Sigmoid colon (tissue), 7 donors: ENCODE data around the gene WASHC4. TPM values are rescaled to one million over a fixed set of nuclear protein-coding genes. Genes with fewer than 3 reads are reported as not detected.

Experiments used
- DNase-seq: peaks from one replicate; pipeline ENCODE4 v3.0.0-alpha.2; 2019
- H3K27ac ChIP-seq, 4 donors: fragments of 200-600 bp; sonication (generic); one replicate each; pipeline ENCODE4 v1.5.1; 2016 to 2019; ENCODE audit warnings: mild to moderate bottlenecking in 1 of 4
- H3K27me3 ChIP-seq, 3 donors: fragments of 200-600 bp; sonication (generic); one replicate each; pipeline ENCODE4 v1.5.1; 2019; ENCODE audit warnings: mild to moderate bottlenecking in 1 of 3
- H3K36me3 ChIP-seq, 4 donors: fragments of 200-600 bp; sonication (generic); one replicate each; pipeline ENCODE4 v1.5.1; 2016 to 2019
- H3K4me1 ChIP-seq, 4 donors: fragments of 200-600 bp; sonication (generic); one replicate each; pipeline ENCODE4 v1.5.1; 2017 to 2019
- H3K4me3 ChIP-seq, 4 donors: fragments of 200-600 bp; sonication (generic); one replicate each; pipeline ENCODE4 v1.5.1; 2017 to 2019; ENCODE audit warnings: mild to moderate bottlenecking in 2 of 4, moderate library complexity in 1 of 4
- H3K9me3 ChIP-seq, 4 donors: fragments of 200-600 bp in 3 of 4; sonication (generic) in 3 of 4; one replicate each; pipeline versions ENCODE4 v1.5.1 to v1.6.1; 2013 to 2019
- CTCF ChIP-seq, 4 experiments: fragments of 450-650 bp in 3 of 4; fragments of 200-600 bp in 1 of 4; IDR thresholded peaks; one replicate each; pipeline ENCODE4 v1.5.1; 2016 to 2019; ENCODE audit warnings: antibody characterized with exemption in 4 of 4, mild to moderate bottlenecking in 3 of 4, moderate library complexity in 2 of 4
- EP300 ChIP-seq, 4 donors: sonication (generic); formaldehyde crosslinking; IDR thresholded peaks; one replicate each; pipeline ENCODE4 v1.6.1; 2017; ENCODE audit warnings: antibody characterized with exemption in 4 of 4
- POLR2A ChIP-seq, 2 donors: fragments of 450-650 bp; IDR thresholded peaks; one replicate each; pipeline ENCODE4 v1.6.1; 2016; ENCODE audit warnings: antibody characterized with exemption in 2 of 2, mild to moderate bottlenecking in 2 of 2, moderate library complexity in 2 of 2
- POLR2AphosphoS5 ChIP-seq, 4 donors: sonication (generic); formaldehyde crosslinking; IDR thresholded peaks; one replicate each; pipeline ENCODE4 v1.6.1; 2017; ENCODE audit warnings: antibody characterized with exemption in 4 of 4
- WGBS, 2 donors: extraction: QIAGEN DNeasy Blood & Tissue Kit; methylation state at CpG; one replicate each; pipeline ENCODE4 v1.1.7; 2013; 5-methylcytosine and 5-hydroxymethylcytosine counted together
- intact Hi-C: fragments of 100-400 bp; cut with DNase I; formaldehyde crosslinking; loops from one replicate; pipeline ENCODE4 v1.15.1; 2023
- polyA plus RNA-seq, 3 donors: library from polyadenylated mRNA; stranded (reverse); fragments of 200-250 nt; gene quantifications; one replicate each; pipeline ENCODE4 v1.2.3, GENCODE V29; 2013
- total RNA-seq, 4 donors: library from RNA; depleted of rRNA; stranded (reverse); fragments of >200 nt; gene quantifications; one replicate each; pipeline ENCODE4 v1.1.0, GENCODE V29; 2016
- donor health status: healthy with polysubstance abuse.
- donor health status: Bipolar disorder and iron deficiency.
- donor health status: healthy.

The WASHC4 gene
- total and polyA plus RNA-seq, 7 donors = 9.6 to 64.3 (median 43.3) TPM

GRCh38 chr12:105106621-105107020, 910 bp upstream of the WASHC4 start:
- Histone ChIP-seq H3K27ac (peak overlapping the region; percentile 94 to 99 (median 98)), H3K36me3 (peaks cover 0 to 3% (median 0%) of the 10 kb centered on the region in 4 donors), H3K4me1 (peaks cover 0 to 38% (median 32%) of the 10 kb centered on the region in 4 donors), H3K9me3 (no peaks in the 10 kb centered on the region), H3K27me3 (no peaks in the 10 kb centered on the region), H3K4me3 (peak overlapping the region; percentile 85 to 97 (median 92))
- DNase-seq = no peak
- 18 to 48% methylated on average over 7 of the region's 7 CpGs for WGBS, 2 donors
- intact Hi-C loops = loop anchor here (2.0 kb wide), 1 partner anchor 22 kb away; the partner anchor contains the start of gene ALDH1L2
- TF ChIP-seq CTCF (IDR thresholded peaks at IDR 0.05) (no peak), POLR2AphosphoS5 (IDR thresholded peaks at IDR 0.05) (no peak), POLR2A (IDR thresholded peaks at IDR 0.05) (no peak), EP300 (IDR thresholded peaks at IDR 0.05) (no peak)

- H3K27ac ChIP-seq = peak overlapping the region; percentile 94 to 99 (median 98)
- TF ChIP-seq POLR2AphosphoS5 (IDR thresholded peaks at IDR 0.05) (no peak), POLR2A (IDR thresholded peaks at IDR 0.05) (no peak), CTCF (IDR thresholded peaks at IDR 0.05) (no peak), EP300 (IDR thresholded peaks at IDR 0.05) (no peak)
- peak; percentile 68 for DNase-seq
- H3K4me3 ChIP-seq = peak overlapping the region; percentile 85 to 97 (median 92)
- no peaks in the 10 kb centered on the region for H3K27me3 ChIP-seq
- intact Hi-C loops = loop anchor here (2.0 kb wide), 1 partner anchor 22 kb away; the partner anchor contains the start of gene ALDH1L2
- H3K36me3 ChIP-seq = peaks cover 0 to 8% (median 0%) of the 10 kb centered on the region in 4 donors
- WGBS, 2 donors = 0% methylated on average over 15 of the region's 15 CpGs
- H3K4me1 ChIP-seq = peaks cover 0 to 41% (median 35%) of the 10 kb centered on the region in 4 donors
- H3K9me3 ChIP-seq = no peaks in the 10 kb centered on the region
Observed at GRCh38 chr12:105107171-105107493, 399 bp upstream of the WASHC4 start.

GRCh38 chr12:105109465-105110212, 2.1 kb downstream of the WASHC4 start:
- intact Hi-C loops = no loop called here
- peak overlapping the region in 3 of 4 donors; percentile 89 to 97 (median 94) for H3K4me3 ChIP-seq

GRCh38 chr12:105110851-105111250, 3.3 kb downstream of the WASHC4 start:
- intact Hi-C loops = no loop called here
- peaks cover 0 to 49% (median 43%) of the 10 kb centered on the region in 4 donors for H3K4me1 ChIP-seq

More at GRCh38 chr12:105109465-105110212, 2.1 kb downstream of the WASHC4 start:
- Histone ChIP-seq H3K9me3 (no peaks in the 10 kb centered on the region), H3K27me3 (no peaks in the 10 kb centered on the region), H3K27ac (peak overlapping the region; percentile 30 to 99 (median 67)), H3K4me1 (peaks cover 0 to 49% (median 43%) of the 10 kb centered on the region in 4 donors), H3K36me3 (peaks cover 0 to 26% (median 0%) of the 10 kb centered on the region in 4 donors)
- no peak for DNase-seq
- 22 to 24% methylated on average over 13 of the region's 13 CpGs for WGBS, 2 donors
- TF ChIP-seq POLR2AphosphoS5 (IDR thresholded peaks at IDR 0.05) = no peak
- no peak for TF ChIP-seq EP300 (IDR thresholded peaks at IDR 0.05)
- no peak for TF ChIP-seq POLR2A (IDR thresholded peaks at IDR 0.05)
- no peak for TF ChIP-seq CTCF (IDR thresholded peaks at IDR 0.05)

More at GRCh38 chr12:105110851-105111250, 3.3 kb downstream of the WASHC4 start:
- TF ChIP-seq POLR2AphosphoS5 (IDR thresholded peaks at IDR 0.05) (no peak), EP300 (IDR thresholded peaks at IDR 0.05) (no peak), POLR2A (IDR thresholded peaks at IDR 0.05) (no peak), CTCF (IDR thresholded peaks at IDR 0.05) (no peak)
- Histone ChIP-seq H3K27ac (peak overlapping the region in 1 of 4 donors; percentile 98), H3K36me3 (peaks cover 0 to 38% (median 4%) of the 10 kb centered on the region in 4 donors), H3K4me3 (no peak overlapping the region), H3K9me3 (no peaks in the 10 kb centered on the region), H3K27me3 (no peaks in the 10 kb centered on the region)
- WGBS, 2 donors = 33 to 56% methylated on average over 4 of the region's 4 CpGs
- DNase-seq = no peak
